Naive thymus-derived CD8-positive, alpha-beta T cell (primary cell): ENCODE measurements around the gene DIP2C. TPM values are rescaled to one million over a fixed set of nuclear protein-coding genes. Genes with fewer than 3 reads are reported as not detected.
A peak's percentile ranks its signal among the peaks of the same experiment; 100 is the strongest.
"Not testable (repeated sequence)": the region's sequence is repeated elsewhere in the genome, so short reads cannot be mapped to it uniquely, and the experiment has no call there.

Source experiments
- ATAC-seq, 2 donors: fragments of 150-1000 bp; cut with Tn5 transposase in 1 of 2; sonication (Bioruptor Pico), chemical (Tn5 transposase) in 1 of 2; 1 replicate in 1 of 2; 2 replicates in 1 of 2; pipeline ENCODE4 v1.10.0; 2021; ENCODE audit warnings: mild to moderate bottlenecking in 2 of 2, moderate library complexity in 2 of 2
- POLR2A ChIA-PET: fragments of 350-600 bp; sonication (Branson Sonifier 250); formaldehyde crosslinking; loops from one replicate; lab custom pipeline; 2021; ENCODE audit warnings: antibody characterized with exemption; lab: Charles Lee
- DNase-seq, 10 donors: peaks; one replicate each; pipeline versions ENCODE4 v3.0.0 to v3.0.0-alpha.2; 2020 to 2022
- H3K27ac Mint-ChIP-seq, 10 donors: one replicate each; pipeline ENCODE4 v1.8.0; 2020 to 2022; ENCODE audit warnings: mild to moderate bottlenecking in 10 of 10, mixed read lengths in 10 of 10, moderate library complexity in 4 of 10, inconsistent platforms in 1 of 10
- H3K27me3 Mint-ChIP-seq, 5 donors: one replicate each; pipeline ENCODE4 v1.8.0; 2021 to 2022; ENCODE audit warnings: mixed read lengths in 5 of 5
- H3K36me3 Mint-ChIP-seq, 3 donors: one replicate each; pipeline ENCODE4 v1.8.0; 2020 to 2022; ENCODE audit warnings: mixed read lengths in 3 of 3, mild to moderate bottlenecking in 2 of 3, inconsistent platforms in 1 of 3
- H3K4me1 Mint-ChIP-seq, 4 donors: one replicate each; pipeline ENCODE4 v1.8.0; 2021 to 2022; ENCODE audit warnings: mixed read lengths in 4 of 4
- H3K4me3 Mint-ChIP-seq, 10 donors: one replicate each; pipeline ENCODE4 v1.8.0; 2020 to 2022; ENCODE audit warnings: mild to moderate bottlenecking in 10 of 10, mixed read lengths in 10 of 10, moderate library complexity in 6 of 10, inconsistent platforms in 1 of 10
- H3K9me3 Mint-ChIP-seq, 9 donors: one replicate each; pipeline ENCODE4 v1.8.0; 2020 to 2022; ENCODE audit warnings: mixed read lengths in 9 of 9, mild to moderate bottlenecking in 3 of 9, inconsistent platforms in 1 of 9, moderate library complexity in 1 of 9
- polyA plus RNA-seq, 3 donors: library from polyadenylated mRNA; unstranded; fragments of 300-500 nt; fragmentation: Illumina TruSeq; gene quantifications; one replicate each; pipeline ENCODE4 v1.2.3, GENCODE V29; 2021
- total RNA-seq, 8 experiments: library from RNA in 2 of 8; stranded (reverse) in 2 of 8; gene quantifications; one replicate each; pipeline ENCODE4 v1.2.3 and lab custom pipeline; 2021 to 2026

Gene DIP2C
- total and polyA plus RNA-seq, 5 experiments from 2014 or later, result 0.32 to 3.9 (median 1.2) TPM

GRCh38 chr10:604716-605631 is 84.5 kb downstream of the DIP2C start:
- Mint-ChIP-seq H3K4me3 (no peak overlapping the region), H3K36me3 (no peaks in the 10 kb centered on the region), H3K4me1 (peaks cover 0 to 4% (median 2%) of the 10 kb centered on the region in 4 donors), H3K9me3 (no peaks in the 10 kb centered on the region), H3K27ac (no peak overlapping the region), H3K27me3 (peaks cover 0 to 12% (median 0%) of the 10 kb centered on the region in 5 donors)
- ATAC-seq, result no peak
- DNase-seq, result no peak
- POLR2A ChIA-PET, result no interaction called here

GRCh38 chr10:603745-604144 is 85.7 kb downstream of the DIP2C start:
- POLR2A ChIA-PET, result no interaction called here
- peaks cover 0 to 18% (median 0%) of the 10 kb centered on the region in 5 donors for H3K27me3 Mint-ChIP-seq
- H3K36me3 Mint-ChIP-seq, result no peaks in the 10 kb centered on the region
- no peaks in the 10 kb centered on the region for H3K9me3 Mint-ChIP-seq
- no peak overlapping the region for H3K27ac Mint-ChIP-seq
- peaks cover 0 to 3% (median 2%) of the 10 kb centered on the region in 4 donors for H3K4me1 Mint-ChIP-seq
- no peak for ATAC-seq
- H3K4me3 Mint-ChIP-seq, result no peak overlapping the region
- no peak for DNase-seq

- Mint-ChIP-seq H3K27me3 (peaks cover 0 to 24% (median 0%) of the 10 kb centered on the region in 5 donors), H3K4me1 (no peaks in the 10 kb centered on the region), H3K36me3 (no peaks in the 10 kb centered on the region), H3K27ac (no peak overlapping the region), H3K4me3 (no peak overlapping the region), H3K9me3 (no peaks in the 10 kb centered on the region)
- ATAC-seq (no peak), DNase-seq (no peak)
- POLR2A ChIA-PET, result no interaction called here
Measured at GRCh38 chr10:602391-603005, 87.0 kb downstream of the DIP2C start.

GRCh38 chr10:601660-601963 is 87.9 kb downstream of the DIP2C start:
- no peaks in the 10 kb centered on the region for H3K36me3 Mint-ChIP-seq
- no peak for ATAC-seq
- no peak for DNase-seq
- H3K4me1 Mint-ChIP-seq, result no peaks in the 10 kb centered on the region
- POLR2A ChIA-PET, result no interaction called here
- no peaks in the 10 kb centered on the region for H3K9me3 Mint-ChIP-seq
- no peak overlapping the region for H3K27ac Mint-ChIP-seq
- peaks cover 0 to 25% (median 0%) of the 10 kb centered on the region in 5 donors for H3K27me3 Mint-ChIP-seq
- no peak overlapping the region for H3K4me3 Mint-ChIP-seq

GRCh38 chr10:600876-601659 is 88.4 kb downstream of the DIP2C start:
- H3K36me3 Mint-ChIP-seq, result no peaks in the 10 kb centered on the region
- H3K27ac Mint-ChIP-seq, result no peak overlapping the region
- no peaks in the 10 kb centered on the region for H3K9me3 Mint-ChIP-seq
- DNase-seq (no peak), ATAC-seq (no peak)
- peaks cover 0 to 25% (median 0%) of the 10 kb centered on the region in 5 donors for H3K27me3 Mint-ChIP-seq
- POLR2A ChIA-PET, result no interaction called here
- no peaks in the 10 kb centered on the region for H3K4me1 Mint-ChIP-seq
- H3K4me3 Mint-ChIP-seq, result no peak overlapping the region

- Mint-ChIP-seq H3K4me3 (no peak overlapping the region), H3K27me3 (peaks cover 0 to 25% (median 0%) of the 10 kb centered on the region in 5 donors), H3K27ac (no peak overlapping the region), H3K4me1 (no peaks in the 10 kb centered on the region), H3K36me3 (no peaks in the 10 kb centered on the region), H3K9me3 (no peaks in the 10 kb centered on the region)
- DNase-seq (no peak), ATAC-seq (no peak)
- POLR2A ChIA-PET, result no interaction called here
Measured at GRCh38 chr10:600234-600633, 89.2 kb downstream of the DIP2C start.

GRCh38 chr10:599767-600166 is 89.7 kb downstream of the DIP2C start:
- POLR2A ChIA-PET, result no interaction called here
- Mint-ChIP-seq H3K27ac (no peak overlapping the region), H3K27me3 (peaks cover 0 to 25% (median 0%) of the 10 kb centered on the region in 5 donors), H3K36me3 (no peaks in the 10 kb centered on the region), H3K4me3 (no peak overlapping the region), H3K9me3 (no peaks in the 10 kb centered on the region), H3K4me1 (no peaks in the 10 kb centered on the region)
- DNase-seq (no peak), ATAC-seq (no peak)

GRCh38 chr10:598415-599170 is 90.9 kb downstream of the DIP2C start:
- Mint-ChIP-seq H3K27ac (no peak overlapping the region), H3K9me3 (no peaks in the 10 kb centered on the region), H3K36me3 (no peaks in the 10 kb centered on the region), H3K4me1 (no peaks in the 10 kb centered on the region), H3K27me3 (peaks cover 0 to 23% (median 0%) of the 10 kb centered on the region in 5 donors), H3K4me3 (no peak overlapping the region)
- DNase-seq (no peak), ATAC-seq (no peak)
- POLR2A ChIA-PET, result interaction anchor here (0.7 kb wide), 1 partner anchor 48 kb away, joined by 4 read pairs; no protein-coding TSS in a partner anchor

GRCh38 chr10:597976-598375 is 91.5 kb downstream of the DIP2C start:
- no peaks in the 10 kb centered on the region for H3K36me3 Mint-ChIP-seq
- no peaks in the 10 kb centered on the region for H3K4me1 Mint-ChIP-seq
- no peaks in the 10 kb centered on the region for H3K9me3 Mint-ChIP-seq
- H3K27me3 Mint-ChIP-seq, result peaks cover 0 to 23% (median 0%) of the 10 kb centered on the region in 5 donors
- no peak overlapping the region for H3K4me3 Mint-ChIP-seq
- POLR2A ChIA-PET, result no interaction called here
- no peak for DNase-seq
- no peak for ATAC-seq
- H3K27ac Mint-ChIP-seq, result no peak overlapping the region

- H3K9me3 Mint-ChIP-seq, result no peaks in the 10 kb centered on the region
- DNase-seq, result no peak
- no peak overlapping the region for H3K4me3 Mint-ChIP-seq
- no peak overlapping the region for H3K27ac Mint-ChIP-seq
- peaks cover 0 to 13% (median 2%) of the 10 kb centered on the region in 5 donors for H3K27me3 Mint-ChIP-seq
- POLR2A ChIA-PET, result no interaction called here
- ATAC-seq, result no peak
- H3K4me1 Mint-ChIP-seq, result no peaks in the 10 kb centered on the region
- H3K36me3 Mint-ChIP-seq, result no peaks in the 10 kb centered on the region
Measured at GRCh38 chr10:596725-597345, 92.6 kb downstream of the DIP2C start.

- H3K36me3 Mint-ChIP-seq, POLR2A ChIA-PET, H3K4me1 Mint-ChIP-seq, ATAC-seq, H3K4me3 Mint-ChIP-seq, H3K9me3 Mint-ChIP-seq, DNase-seq: not testable (repeated sequence)
- peaks cover 0 to 13% (median 3%) of the 10 kb centered on the region in 5 donors for H3K27me3 Mint-ChIP-seq
- peak overlapping the region in 1 of 10 donors; percentile 13 for H3K27ac Mint-ChIP-seq
Measured at GRCh38 chr10:596131-596530, 93.3 kb downstream of the DIP2C start.

- Mint-ChIP-seq H3K4me1 (no peaks in the 10 kb centered on the region), H3K27ac (no peak overlapping the region), H3K27me3 (peaks cover 1 to 15% (median 7%) of the 10 kb centered on the region in 5 donors), H3K4me3 (no peak overlapping the region), H3K36me3 (no peaks in the 10 kb centered on the region), H3K9me3 (no peaks in the 10 kb centered on the region)
- ATAC-seq (no peak), DNase-seq (no peak)
- POLR2A ChIA-PET, result no interaction called here
Measured at GRCh38 chr10:595473-595872, 94.0 kb downstream of the DIP2C start.
